PFSK-1 (cell line): Measurements from ENCODE around the gene IFT122.

Experiments used
- POLR2AphosphoS5 ChIP-seq: IDR thresholded peaks from 2 replicates; pipeline ENCODE4 v1.6.1; 2012; ENCODE audit warnings: low read depth, mild to moderate bottlenecking, control low read depth, low read length, moderate library complexity
- REST ChIP-seq, 2 experiments: IDR thresholded peaks; 2 replicates each; pipeline versions ENCODE4 v1.6.1 to v1.8.0; 2011 to 2012; ENCODE audit warnings: low read depth in 2 of 2, low read length in 2 of 2, control low read depth in 1 of 2, inconsistent platforms in 1 of 2, mild to moderate bottlenecking in 1 of 2, moderate library complexity in 1 of 2; ENCODE audit not compliant: insufficient read depth in 1 of 2
- SIN3A ChIP-seq: IDR thresholded peaks from 2 replicates; pipeline ENCODE4 v1.6.1; 2012; ENCODE audit warnings: mild to moderate bottlenecking, low read length, moderate library complexity, borderline replicate concordance; ENCODE audit not compliant: insufficient read depth

GRCh38 chr3:129528589-129529100 is 88.6 kb downstream of the IFT122 start, which contains the start of gene RHO:
- TF ChIP-seq POLR2AphosphoS5: no peak
- no peak for TF ChIP-seq SIN3A
- TF ChIP-seq REST (IDR thresholded peaks at IDR 0.05; ENCODE audit: insufficient read depth in 1 of 2, low read depth in 2 of 2, low read length in 2 of 2): no peak
